GM12891 (cell line): ENCODE results near the gene PTPRN2.

Experiments used
- PAX5 ChIP-seq: IDR thresholded peaks from 2 replicates; pipeline ENCODE4 v1.6.1; 2011; ENCODE audit warnings: low read length, moderate library complexity, mild to moderate bottlenecking; ENCODE audit not compliant: insufficient read depth, severe bottlenecking
- POLR2A ChIP-seq: IDR thresholded peaks from 2 replicates; pipeline ENCODE4 v1.6.1; 2011; ENCODE audit warnings: low read depth, low read length, control low read depth
- POLR2AphosphoS5 ChIP-seq: IDR thresholded peaks from 2 replicates; pipeline ENCODE4 v1.6.1; 2011; ENCODE audit warnings: low read depth, low read length, control low read depth
- POU2F2 ChIP-seq: IDR thresholded peaks from 2 replicates; pipeline ENCODE4 v1.6.1; 2011; ENCODE audit warnings: low read depth, mild to moderate bottlenecking, control low read depth, low read length, moderate library complexity
- TAF1 ChIP-seq: IDR thresholded peaks from 2 replicates; pipeline ENCODE4 v1.6.1; 2011; ENCODE audit warnings: low read depth, low read length, control low read depth

GRCh38 chr7:157633465-157634185, 954.0 kb downstream of the PTPRN2 start:
- no peak for TF ChIP-seq POLR2A
- TF ChIP-seq PAX5, result no peak
- TF ChIP-seq POLR2AphosphoS5, result no peak
- no peak for TF ChIP-seq TAF1
- no peak for TF ChIP-seq POU2F2
